ENCODE measurements around the gene GNB1L.

GNB1L gene

GRCh38 chr22:19755145-19755710 is 99.4 kb downstream of the GNB1L start:
- H4K20me1 ChIP-seq (ENCODE audit: insufficient read depth, low read length) = no peaks in the 10 kb centered on the region
- H3K36me3 ChIP-seq (replicated peaks; ENCODE audit: low read depth, low read length) = no peaks in the 10 kb centered on the region
- H3K79me2 ChIP-seq (ENCODE audit: low read length) = no peaks in the 10 kb centered on the region
- TF ChIP-seq EZH2phosphoT487 (IDR thresholded peaks at IDR 0.05; ENCODE audit: low read depth) (no peak), CTCF (IDR thresholded peaks at IDR 0.05; ENCODE audit: low read depth, low read length) (no peak)
- peaks cover 4% of the 10 kb centered on the region; the same call in 1 of the 2 replicates for H3K27me3 ChIP-seq (ENCODE audit: low read depth, low read length)
- no peak overlapping the region for H3K27ac ChIP-seq (ENCODE audit: low read length)
- H3K9ac ChIP-seq (ENCODE audit: low read length) = no peak overlapping the region
- peaks cover 5% of the 10 kb centered on the region for H3K4me1 ChIP-seq (ENCODE audit: low read length)
- no peak overlapping the region for H3K4me3 ChIP-seq (ENCODE audit: low read length)
- H3K9me3 ChIP-seq (ENCODE audit: insufficient read depth, low read length) = no peaks in the 10 kb centered on the region
- no peak overlapping the region for H2AFZ ChIP-seq (ENCODE audit: low read depth, low read length)
- H3K4me2 ChIP-seq (ENCODE audit: low read length) = no peak overlapping the region

GRCh38 chr22:19754701-19755144 is 100.0 kb downstream of the GNB1L start:
- H4K20me1 ChIP-seq (ENCODE audit: insufficient read depth, low read length) = no peaks in the 10 kb centered on the region
- no peak overlapping the region for H3K4me2 ChIP-seq (ENCODE audit: low read length)

GRCh38 chr22:19753996-19754700 is 100.5 kb downstream of the GNB1L start:
- no peak overlapping the region for H3K9ac ChIP-seq (ENCODE audit: low read length)
- no peak overlapping the region for H3K4me3 ChIP-seq (ENCODE audit: low read length)
- H3K9me3 ChIP-seq (ENCODE audit: insufficient read depth, low read length) = no peaks in the 10 kb centered on the region
- no peaks in the 10 kb centered on the region for H3K36me3 ChIP-seq (replicated peaks; ENCODE audit: low read depth, low read length)
- peaks cover 5% of the 10 kb centered on the region for H3K4me1 ChIP-seq (ENCODE audit: low read length)
- TF ChIP-seq EZH2phosphoT487 (IDR thresholded peaks at IDR 0.05; ENCODE audit: low read depth) (no peak), CTCF (IDR thresholded peaks at IDR 0.05; ENCODE audit: low read depth, low read length) (no peak)
- no peak overlapping the region for H3K4me2 ChIP-seq (ENCODE audit: low read length)
- peaks cover 8% of the 10 kb centered on the region; the same call in 1 of the 2 replicates for H3K27me3 ChIP-seq (ENCODE audit: low read depth, low read length)
- no peaks in the 10 kb centered on the region for H4K20me1 ChIP-seq (ENCODE audit: insufficient read depth, low read length)
- no peak overlapping the region for H2AFZ ChIP-seq (ENCODE audit: low read depth, low read length)
- no peaks in the 10 kb centered on the region for H3K79me2 ChIP-seq (ENCODE audit: low read length)
- no peak overlapping the region for H3K27ac ChIP-seq (ENCODE audit: low read length)

More at GRCh38 chr22:19754701-19755144, 100.0 kb downstream of the GNB1L start:
- H3K27ac ChIP-seq (ENCODE audit: low read length) = no peak overlapping the region
- no peak overlapping the region for H3K9ac ChIP-seq (ENCODE audit: low read length)
- no peak overlapping the region for H2AFZ ChIP-seq (ENCODE audit: low read depth, low read length)
- no peak overlapping the region for H3K4me3 ChIP-seq (ENCODE audit: low read length)
- no peaks in the 10 kb centered on the region for H3K9me3 ChIP-seq (ENCODE audit: insufficient read depth, low read length)
- TF ChIP-seq EZH2phosphoT487 (IDR thresholded peaks at IDR 0.05; ENCODE audit: low read depth) (no peak), CTCF (IDR thresholded peaks at IDR 0.05; ENCODE audit: low read depth, low read length) (no peak)
- H3K36me3 ChIP-seq (replicated peaks; ENCODE audit: low read depth, low read length) = no peaks in the 10 kb centered on the region
- no peaks in the 10 kb centered on the region for H3K79me2 ChIP-seq (ENCODE audit: low read length)
- peaks cover 5% of the 10 kb centered on the region for H3K4me1 ChIP-seq (ENCODE audit: low read length)
- H3K27me3 ChIP-seq (ENCODE audit: low read depth, low read length) = peaks cover 4% of the 10 kb centered on the region; the same call in 1 of the 2 replicates

- no peak overlapping the region for H3K27ac ChIP-seq (ENCODE audit: low read length)
- no peaks in the 10 kb centered on the region for H3K36me3 ChIP-seq (replicated peaks; ENCODE audit: low read depth, low read length)
- no peak overlapping the region for H3K4me3 ChIP-seq (ENCODE audit: low read length)
- H2AFZ ChIP-seq (ENCODE audit: low read depth, low read length) = no peak overlapping the region
- no peaks in the 10 kb centered on the region for H4K20me1 ChIP-seq (ENCODE audit: insufficient read depth, low read length)
- peaks cover 17% of the 10 kb centered on the region for H3K27me3 ChIP-seq (ENCODE audit: low read depth, low read length)
- TF ChIP-seq EZH2phosphoT487 (IDR thresholded peaks at IDR 0.05; ENCODE audit: low read depth) = no peak
- TF ChIP-seq CTCF (IDR thresholded peaks at IDR 0.05; ENCODE audit: low read depth, low read length) = peak; percentile 29; the same call in 1 of the 2 replicates
- no peaks in the 10 kb centered on the region for H3K9me3 ChIP-seq (ENCODE audit: insufficient read depth, low read length)
- H3K4me1 ChIP-seq (ENCODE audit: low read length) = peaks cover 5% of the 10 kb centered on the region
- H3K9ac ChIP-seq (ENCODE audit: low read length) = no peak overlapping the region
- no peaks in the 10 kb centered on the region for H3K79me2 ChIP-seq (ENCODE audit: low read length)
- H3K4me2 ChIP-seq (ENCODE audit: low read length) = no peak overlapping the region
Measured at GRCh38 chr22:19753090-19753842, 101.4 kb downstream of the GNB1L start.
